T-helper 1 cell treated with Interleukin-12 subunit alpha and Interleukin-12 subunit beta and Interleukin-4 antibody, amounts not matched to agents 30 μg/mL and 1 μg/mL, for 36 hours (primary cell): Measurements from ENCODE around the gene GNG2.

Source experiments
- H3K27ac Mint-ChIP-seq: one replicate; pipeline ENCODE4 v1.8.0; 2021; ENCODE audit warnings: mild to moderate bottlenecking, mixed read lengths
- H3K27me3 Mint-ChIP-seq: one replicate; pipeline ENCODE4 v1.8.0; 2021; ENCODE audit warnings: low read depth, mixed read lengths
- H3K36me3 Mint-ChIP-seq: one replicate; pipeline ENCODE4 v1.8.0; 2021; ENCODE audit warnings: low read depth, mixed read lengths
- H3K4me1 Mint-ChIP-seq: one replicate; pipeline ENCODE4 v1.8.0; 2021; ENCODE audit warnings: low read depth, mixed read lengths
- H3K4me3 Mint-ChIP-seq: one replicate; pipeline ENCODE4 v1.8.0; 2021; ENCODE audit warnings: mild to moderate bottlenecking, moderate library complexity, mixed read lengths
- H3K9me3 Mint-ChIP-seq: one replicate; pipeline ENCODE4 v1.8.0; 2021; ENCODE audit warnings: mixed read lengths

GNG2 gene

GRCh38 chr14:51996148-51996746 lies 135.8 kb downstream of the GNG2 start:
- Mint-ChIP-seq H3K4me3 (no peak overlapping the region), H3K9me3 (no peaks in the 10 kb centered on the region), H3K4me1 (peaks cover 27% of the 10 kb centered on the region), H3K36me3 (peaks cover 51% of the 10 kb centered on the region), H3K27me3 (no peaks in the 10 kb centered on the region), H3K27ac (no peak overlapping the region)

GRCh38 chr14:51998348-51998747 lies 137.9 kb downstream of the GNG2 start:
- no peaks in the 10 kb centered on the region for H3K27me3 Mint-ChIP-seq
- H3K36me3 Mint-ChIP-seq: peaks cover 55% of the 10 kb centered on the region
- peaks cover 18% of the 10 kb centered on the region for H3K4me1 Mint-ChIP-seq
- H3K27ac Mint-ChIP-seq: no peak overlapping the region
- no peak overlapping the region for H3K4me3 Mint-ChIP-seq
- H3K9me3 Mint-ChIP-seq: no peaks in the 10 kb centered on the region

GRCh38 chr14:51999084-51999483 lies 138.7 kb downstream of the GNG2 start:
- H3K27me3 Mint-ChIP-seq: no peaks in the 10 kb centered on the region
- H3K4me1 Mint-ChIP-seq: peaks cover 11% of the 10 kb centered on the region
- H3K36me3 Mint-ChIP-seq: peaks cover 57% of the 10 kb centered on the region
- H3K4me3 Mint-ChIP-seq: no peak overlapping the region
- H3K27ac Mint-ChIP-seq: no peak overlapping the region
- no peaks in the 10 kb centered on the region for H3K9me3 Mint-ChIP-seq

- H3K36me3 Mint-ChIP-seq: peaks cover 55% of the 10 kb centered on the region
- no peak overlapping the region for H3K4me3 Mint-ChIP-seq
- no peaks in the 10 kb centered on the region for H3K9me3 Mint-ChIP-seq
These were observed 139.7 kb downstream of the GNG2 start for GRCh38 chr14:52000019-52000582.

GRCh38 chr14:52000696-52001095 lies 140.3 kb downstream of the GNG2 start:
- Mint-ChIP-seq H3K27me3 (no peaks in the 10 kb centered on the region), H3K4me1 (peaks cover 10% of the 10 kb centered on the region), H3K27ac (no peak overlapping the region), H3K9me3 (no peaks in the 10 kb centered on the region), H3K4me3 (no peak overlapping the region), H3K36me3 (peaks cover 57% of the 10 kb centered on the region)

More at GRCh38 chr14:52000019-52000582, 139.7 kb downstream of the GNG2 start:
- H3K4me1 Mint-ChIP-seq: peaks cover 10% of the 10 kb centered on the region
- H3K27ac Mint-ChIP-seq: no peak overlapping the region
- H3K27me3 Mint-ChIP-seq: no peaks in the 10 kb centered on the region

GRCh38 chr14:52002542-52002941 lies 142.1 kb downstream of the GNG2 start:
- Mint-ChIP-seq H3K4me1 (peaks cover 2% of the 10 kb centered on the region), H3K36me3 (peaks cover 56% of the 10 kb centered on the region), H3K9me3 (no peaks in the 10 kb centered on the region), H3K4me3 (no peak overlapping the region), H3K27me3 (no peaks in the 10 kb centered on the region), H3K27ac (no peak overlapping the region)

- no peaks in the 10 kb centered on the region for H3K9me3 Mint-ChIP-seq
These were observed 142.9 kb downstream of the GNG2 start for GRCh38 chr14:52003324-52003723.

GRCh38 chr14:52005625-52006024 lies 145.2 kb downstream of the GNG2 start:
- Mint-ChIP-seq H3K4me1 (peaks cover 2% of the 10 kb centered on the region), H3K9me3 (no peaks in the 10 kb centered on the region), H3K4me3 (no peak overlapping the region), H3K27ac (no peak overlapping the region), H3K36me3 (peaks cover 57% of the 10 kb centered on the region), H3K27me3 (no peaks in the 10 kb centered on the region)

More at GRCh38 chr14:52003324-52003723, 142.9 kb downstream of the GNG2 start:
- Mint-ChIP-seq H3K27ac (no peak overlapping the region), H3K4me1 (peaks cover 2% of the 10 kb centered on the region), H3K4me3 (no peak overlapping the region), H3K27me3 (no peaks in the 10 kb centered on the region), H3K36me3 (peaks cover 59% of the 10 kb centered on the region)

GRCh38 chr14:52006361-52006760 lies 145.9 kb downstream of the GNG2 start:
- H3K4me3 Mint-ChIP-seq: no peak overlapping the region
- peaks cover 59% of the 10 kb centered on the region for H3K36me3 Mint-ChIP-seq
- no peaks in the 10 kb centered on the region for H3K9me3 Mint-ChIP-seq
- H3K27me3 Mint-ChIP-seq: no peaks in the 10 kb centered on the region
- no peak overlapping the region for H3K27ac Mint-ChIP-seq
- H3K4me1 Mint-ChIP-seq: peaks cover 2% of the 10 kb centered on the region

- Mint-ChIP-seq H3K36me3 (peaks cover 61% of the 10 kb centered on the region), H3K9me3 (no peaks in the 10 kb centered on the region), H3K27me3 (no peaks in the 10 kb centered on the region), H3K4me3 (no peak overlapping the region), H3K27ac (no peak overlapping the region), H3K4me1 (peaks cover 2% of the 10 kb centered on the region)
These were observed 146.8 kb downstream of the GNG2 start for GRCh38 chr14:52007211-52007610.

GRCh38 chr14:52007637-52008036 lies 147.2 kb downstream of the GNG2 start:
- no peak overlapping the region for H3K4me3 Mint-ChIP-seq
- H3K27ac Mint-ChIP-seq: no peak overlapping the region
- H3K4me1 Mint-ChIP-seq: peaks cover 2% of the 10 kb centered on the region
- peaks cover 59% of the 10 kb centered on the region for H3K36me3 Mint-ChIP-seq
- H3K27me3 Mint-ChIP-seq: no peaks in the 10 kb centered on the region
- H3K9me3 Mint-ChIP-seq: no peaks in the 10 kb centered on the region

GRCh38 chr14:52008136-52008535 lies 147.7 kb downstream of the GNG2 start:
- Mint-ChIP-seq H3K36me3 (peaks cover 55% of the 10 kb centered on the region), H3K27me3 (no peaks in the 10 kb centered on the region), H3K27ac (no peak overlapping the region), H3K4me1 (peaks cover 2% of the 10 kb centered on the region), H3K9me3 (no peaks in the 10 kb centered on the region), H3K4me3 (no peak overlapping the region)

GRCh38 chr14:52010173-52010693 lies 149.8 kb downstream of the GNG2 start:
- Mint-ChIP-seq H3K36me3 (peaks cover 45% of the 10 kb centered on the region), H3K9me3 (no peaks in the 10 kb centered on the region), H3K4me3 (no peak overlapping the region), H3K4me1 (peaks cover 5% of the 10 kb centered on the region), H3K27me3 (no peaks in the 10 kb centered on the region), H3K27ac (no peak overlapping the region)

- Mint-ChIP-seq H3K9me3 (no peaks in the 10 kb centered on the region), H3K27me3 (no peaks in the 10 kb centered on the region), H3K4me3 (no peak overlapping the region), H3K4me1 (peaks cover 5% of the 10 kb centered on the region), H3K36me3 (peaks cover 32% of the 10 kb centered on the region), H3K27ac (no peak overlapping the region)
These were observed 151.1 kb downstream of the GNG2 start for GRCh38 chr14:52011523-52011922.

GRCh38 chr14:52012635-52013034 lies 152.2 kb downstream of the GNG2 start:
- H3K4me1 Mint-ChIP-seq: peaks cover 5% of the 10 kb centered on the region
- peaks cover 27% of the 10 kb centered on the region for H3K36me3 Mint-ChIP-seq
- no peaks in the 10 kb centered on the region for H3K27me3 Mint-ChIP-seq
- H3K27ac Mint-ChIP-seq: no peak overlapping the region
- no peaks in the 10 kb centered on the region for H3K9me3 Mint-ChIP-seq
- H3K4me3 Mint-ChIP-seq: no peak overlapping the region
